Stomach (tissue), 4 donors: ENCODE data around the gene SERPIND1.

ENCODE experiments used
- EP300 ChIP-seq: sonication (generic); formaldehyde crosslinking; IDR thresholded peaks from one replicate; pipeline ENCODE4 v1.6.1; 2017; ENCODE audit warnings: antibody characterized with exemption
- POLR2A ChIP-seq, 4 donors: fragments of 450-650 bp; IDR thresholded peaks; one replicate each; pipeline ENCODE4 v1.6.1; 2016; ENCODE audit warnings: antibody characterized with exemption in 4 of 4, control low read depth in 2 of 4, mild to moderate bottlenecking in 1 of 4, moderate library complexity in 1 of 4
- TF ChIP-seq, protein P1 (sequence below), 7 experiments: fragments of 450-650 bp in 4 of 7; fragments of 200-600 bp in 3 of 7; sonication (generic) in 3 of 7; IDR thresholded peaks; one replicate each; pipeline ENCODE4 v1.5.1; 2016 to 2019; ENCODE audit warnings: antibody characterized with exemption in 7 of 7, control low read depth in 2 of 7, mild to moderate bottlenecking in 1 of 7

DNA sequence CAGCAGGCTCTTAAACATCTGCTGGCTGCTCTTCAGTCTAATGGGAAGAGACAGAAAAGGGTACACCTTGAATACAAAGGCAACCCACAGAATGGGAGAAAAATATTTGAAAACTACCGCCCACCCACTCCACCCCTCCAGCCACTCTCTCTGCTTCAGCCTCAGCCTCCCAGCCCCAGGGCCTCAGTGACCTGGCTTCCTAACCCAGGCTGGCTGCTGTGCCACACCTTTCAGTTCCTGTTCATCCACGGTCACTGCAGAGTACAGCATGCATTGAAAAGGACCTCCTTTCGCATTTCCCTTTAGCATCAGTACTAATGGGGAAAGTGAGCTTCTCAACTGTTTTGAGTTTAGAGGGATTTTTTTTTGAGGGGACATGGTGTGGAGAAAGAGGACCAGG, 28.8 kb upstream of the SERPIND1 start:
- TF ChIP-seq, protein P1, sequence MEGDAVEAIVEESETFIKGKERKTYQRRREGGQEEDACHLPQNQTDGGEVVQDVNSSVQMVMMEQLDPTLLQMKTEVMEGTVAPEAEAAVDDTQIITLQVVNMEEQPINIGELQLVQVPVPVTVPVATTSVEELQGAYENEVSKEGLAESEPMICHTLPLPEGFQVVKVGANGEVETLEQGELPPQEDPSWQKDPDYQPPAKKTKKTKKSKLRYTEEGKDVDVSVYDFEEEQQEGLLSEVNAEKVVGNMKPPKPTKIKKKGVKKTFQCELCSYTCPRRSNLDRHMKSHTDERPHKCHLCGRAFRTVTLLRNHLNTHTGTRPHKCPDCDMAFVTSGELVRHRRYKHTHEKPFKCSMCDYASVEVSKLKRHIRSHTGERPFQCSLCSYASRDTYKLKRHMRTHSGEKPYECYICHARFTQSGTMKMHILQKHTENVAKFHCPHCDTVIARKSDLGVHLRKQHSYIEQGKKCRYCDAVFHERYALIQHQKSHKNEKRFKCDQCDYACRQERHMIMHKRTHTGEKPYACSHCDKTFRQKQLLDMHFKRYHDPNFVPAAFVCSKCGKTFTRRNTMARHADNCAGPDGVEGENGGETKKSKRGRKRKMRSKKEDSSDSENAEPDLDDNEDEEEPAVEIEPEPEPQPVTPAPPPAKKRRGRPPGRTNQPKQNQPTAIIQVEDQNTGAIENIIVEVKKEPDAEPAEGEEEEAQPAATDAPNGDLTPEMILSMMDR (IDR thresholded peaks at IDR 0.05) = no peak
- TF ChIP-seq POLR2A (IDR thresholded peaks at IDR 0.05) (no peak), EP300 (no peak)
